Articular chondrocyte of knee joint (primary cell): Measurements from ENCODE around the gene VPS39. TPM values are rescaled to one million over a fixed set of nuclear protein-coding genes. Genes with fewer than 3 reads are reported as not detected.
A peak's percentile ranks its signal among the peaks of the same experiment; 100 is the strongest.

Source experiments
- small RNA-seq: library from RNA; depleted of rRNA; stranded (forward); fragments of <200 nt; gene quantifications from one replicate; pipeline ENCODE3, GENCODE V24; 2012
- total RNA-seq: library from RNA; depleted of rRNA; stranded (reverse); fragments of >200 nt; gene quantifications from 2 replicates; pipeline ENCODE4 v1.2.3, GENCODE V29; 2012

Gene VPS39, protein sequence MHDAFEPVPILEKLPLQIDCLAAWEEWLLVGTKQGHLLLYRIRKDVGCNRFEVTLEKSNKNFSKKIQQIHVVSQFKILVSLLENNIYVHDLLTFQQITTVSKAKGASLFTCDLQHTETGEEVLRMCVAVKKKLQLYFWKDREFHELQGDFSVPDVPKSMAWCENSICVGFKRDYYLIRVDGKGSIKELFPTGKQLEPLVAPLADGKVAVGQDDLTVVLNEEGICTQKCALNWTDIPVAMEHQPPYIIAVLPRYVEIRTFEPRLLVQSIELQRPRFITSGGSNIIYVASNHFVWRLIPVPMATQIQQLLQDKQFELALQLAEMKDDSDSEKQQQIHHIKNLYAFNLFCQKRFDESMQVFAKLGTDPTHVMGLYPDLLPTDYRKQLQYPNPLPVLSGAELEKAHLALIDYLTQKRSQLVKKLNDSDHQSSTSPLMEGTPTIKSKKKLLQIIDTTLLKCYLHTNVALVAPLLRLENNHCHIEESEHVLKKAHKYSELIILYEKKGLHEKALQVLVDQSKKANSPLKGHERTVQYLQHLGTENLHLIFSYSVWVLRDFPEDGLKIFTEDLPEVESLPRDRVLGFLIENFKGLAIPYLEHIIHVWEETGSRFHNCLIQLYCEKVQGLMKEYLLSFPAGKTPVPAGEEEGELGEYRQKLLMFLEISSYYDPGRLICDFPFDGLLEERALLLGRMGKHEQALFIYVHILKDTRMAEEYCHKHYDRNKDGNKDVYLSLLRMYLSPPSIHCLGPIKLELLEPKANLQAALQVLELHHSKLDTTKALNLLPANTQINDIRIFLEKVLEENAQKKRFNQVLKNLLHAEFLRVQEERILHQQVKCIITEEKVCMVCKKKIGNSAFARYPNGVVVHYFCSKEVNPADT
- total RNA-seq = 76.2 and 83.9 TPM in 2 replicates

GRCh38 chr15:42207674-42208579 is at the start of gene VPS39:
VPS39 (minus strand) TSS chr15:42208304; CDS start chr15:42208153, 151 bp downstream.

GRCh38 chr15:42156243-42156922 is 51.7 kb downstream of the VPS39 start, which contains the start of gene PLA2G4F:
PLA2G4F (minus strand) TSS chr15:42156636; CDS start chr15:42156549, 87 bp downstream.

Small RNAs within 50 kb of the gene (small RNA-seq; reads per million reads assigned to genes)
- 11.5 reads per million, percentile 94 among the genes with 10 or more reads in this experiment for gene MIR627

Other genes starting within 250 kb of the VPS39 start
- gene EHD4, start 235.7 kb downstream of the VPS39 start, total RNA-seq = 14.4 and 14.5 TPM in 2 replicates
- gene PLA2G4E, start 187.3 kb downstream of the VPS39 start, total RNA-seq = not detected in 2 replicates
- not detected in 2 replicates for gene PLA2G4D, start 113.7 kb downstream of the VPS39 start, total RNA-seq
- not detected in 2 replicates for gene PLA2G4F, start 51.7 kb downstream of the VPS39 start, total RNA-seq
- 31.0 and 37.0 TPM in 2 replicates for gene GANC, start 64.9 kb upstream of the VPS39 start, total RNA-seq
- 81.8 and 91.7 TPM in 2 replicates for gene TMEM87A, start 65.1 kb upstream of the VPS39 start, total RNA-seq
- 1.8 and 1.9 TPM in 2 replicates for gene CAPN3, start 151.2 kb upstream of the VPS39 start, total RNA-seq